SKM-1 (cell line): ENCODE measurements around the gene PCSK4.
A peak's percentile ranks its signal among the peaks of the same experiment; 100 is the strongest.
"Not testable (repeated sequence)": the region's sequence is repeated elsewhere in the genome, so short reads cannot be mapped to it uniquely, and the experiment has no call there.

ENCODE experiments used
- DNase-seq: peaks from one replicate; lab custom pipeline; 2025; ENCODE audit not compliant: unreplicated experiment; lab: John Stamatoyannopoulos, UW

Gene PCSK4

DNA sequence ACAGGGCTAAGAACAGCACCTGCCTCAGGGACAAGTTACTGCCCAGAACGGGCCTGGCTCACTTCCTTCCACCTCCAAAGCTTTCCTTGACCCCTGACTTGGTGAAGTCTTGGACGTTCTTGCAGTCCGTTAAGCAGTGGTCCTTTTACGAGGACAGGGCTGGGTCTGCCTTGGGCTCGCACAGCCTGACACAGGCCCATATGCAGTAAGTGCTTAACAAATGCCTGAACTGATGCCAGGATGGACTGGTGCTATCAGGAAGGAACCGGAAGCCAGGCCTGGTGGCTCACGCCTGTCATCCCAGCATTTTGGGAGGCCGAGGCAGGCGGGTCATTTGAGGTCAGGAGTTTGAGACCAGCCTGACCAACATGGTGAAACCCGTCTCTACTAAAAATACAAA, 31.9 kb upstream of the PCSK4 start:
- DNase-seq: no peak

DNA sequence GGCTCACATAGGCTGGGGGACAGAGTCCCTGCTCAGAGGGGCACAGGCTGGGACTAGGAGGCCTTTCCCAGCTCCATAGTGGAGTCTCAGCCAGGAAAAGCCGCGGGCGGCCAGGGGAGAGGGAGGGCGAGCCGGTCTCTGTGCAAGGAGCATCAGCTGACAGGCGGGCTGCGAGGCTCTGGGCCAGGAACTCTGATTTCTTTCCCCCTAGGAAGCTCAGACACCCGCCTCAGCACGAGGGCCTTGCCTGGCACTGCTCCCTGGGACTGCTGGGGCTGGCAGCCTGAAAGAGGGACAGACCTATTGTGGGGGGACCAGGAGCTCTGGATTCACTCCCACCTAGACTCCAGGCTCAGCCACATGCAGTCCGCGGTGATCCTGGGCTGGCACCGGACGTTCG, 31.5 kb upstream of the PCSK4 start:
- DNase-seq: no peak

DNA sequence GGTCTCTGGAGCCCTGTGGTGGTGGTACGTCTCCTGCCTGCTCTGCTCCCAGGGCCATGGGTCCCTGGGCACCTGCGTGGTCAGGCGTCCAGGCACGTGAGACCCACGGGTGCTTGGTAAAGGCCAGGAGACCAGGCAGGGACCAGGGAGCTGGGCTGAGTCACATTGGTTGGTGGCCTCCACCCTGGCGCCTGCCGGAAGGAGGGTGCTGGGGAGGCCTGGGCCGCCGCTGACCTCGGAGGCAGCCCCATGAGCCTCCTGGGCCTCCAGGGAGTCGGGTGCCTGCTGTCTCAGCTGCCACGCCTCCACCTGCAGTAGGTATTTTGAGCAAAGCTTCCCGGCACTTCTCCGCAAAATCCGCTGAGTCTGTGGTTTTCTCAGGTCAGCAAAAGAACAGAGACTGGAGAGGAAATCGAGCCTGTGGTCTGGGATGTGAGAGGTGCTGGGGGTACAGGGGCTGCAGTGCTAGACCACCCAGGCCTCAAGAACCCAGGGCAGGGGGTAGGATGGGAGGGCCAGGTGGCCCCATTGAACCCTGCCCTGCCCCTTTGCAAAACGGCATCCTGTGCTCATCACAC, 30.1 kb upstream of the PCSK4 start:
- no peak for DNase-seq

DNA sequence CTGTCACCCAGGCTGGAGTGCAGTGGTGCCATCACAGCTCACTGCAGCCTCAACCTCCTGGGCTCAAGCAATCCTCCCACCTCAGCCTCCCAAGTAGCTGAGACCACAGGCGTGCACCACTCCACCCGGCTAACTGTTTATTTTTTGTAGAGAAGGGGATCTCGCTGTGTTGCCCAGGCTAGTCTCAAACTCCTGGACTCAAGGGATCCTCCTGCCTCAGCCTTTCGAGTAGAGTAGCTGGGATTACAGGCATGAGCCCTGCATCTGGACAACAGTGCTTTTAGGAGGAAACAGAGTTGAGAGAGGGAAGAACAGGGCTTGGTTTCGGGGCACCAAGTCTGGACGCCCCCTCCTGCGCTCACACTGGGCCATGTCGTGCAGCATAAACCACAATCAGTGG, 29.7 kb upstream of the PCSK4 start:
- not testable (repeated sequence) for DNase-seq

DNA sequence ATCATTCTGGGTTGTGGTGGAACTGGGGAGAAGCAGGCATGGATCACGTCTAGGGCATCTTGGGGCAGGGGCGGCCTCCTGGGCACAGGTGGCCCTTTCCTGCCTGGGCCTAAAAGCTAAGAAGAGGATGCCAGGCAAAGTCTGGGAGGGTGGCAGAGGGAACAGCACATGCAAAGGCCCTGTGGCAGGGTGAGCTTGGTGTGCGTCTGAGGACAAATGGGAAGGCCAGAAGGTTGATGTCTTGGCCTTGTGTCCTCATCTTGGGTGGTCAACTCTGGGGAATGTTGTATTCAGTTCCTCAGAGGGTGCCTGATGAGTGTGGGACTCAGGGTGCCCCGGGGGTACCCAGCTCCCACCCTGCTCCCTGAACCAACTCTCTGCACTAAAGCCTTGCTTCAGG, 28.3 kb upstream of the PCSK4 start:
- no peak for DNase-seq

DNA sequence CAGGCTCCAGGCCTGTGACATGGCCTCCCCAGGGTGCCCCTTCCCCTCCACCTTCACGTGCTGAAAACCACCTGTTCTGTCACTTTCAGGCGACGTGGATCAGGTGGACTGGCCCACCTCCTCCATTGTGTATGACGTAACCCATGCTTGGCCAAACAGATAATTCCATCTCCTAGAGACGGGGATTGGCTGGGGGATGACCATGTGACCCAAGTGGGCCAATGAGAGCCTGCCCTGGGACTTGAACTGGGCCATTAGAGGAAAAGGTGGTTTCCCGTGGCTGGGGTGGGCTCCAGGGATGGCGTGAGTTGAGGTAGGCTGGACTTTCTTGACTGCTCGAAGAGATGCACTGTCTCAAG, 26.2 kb upstream of the PCSK4 start:
- no peak for DNase-seq

DNA sequence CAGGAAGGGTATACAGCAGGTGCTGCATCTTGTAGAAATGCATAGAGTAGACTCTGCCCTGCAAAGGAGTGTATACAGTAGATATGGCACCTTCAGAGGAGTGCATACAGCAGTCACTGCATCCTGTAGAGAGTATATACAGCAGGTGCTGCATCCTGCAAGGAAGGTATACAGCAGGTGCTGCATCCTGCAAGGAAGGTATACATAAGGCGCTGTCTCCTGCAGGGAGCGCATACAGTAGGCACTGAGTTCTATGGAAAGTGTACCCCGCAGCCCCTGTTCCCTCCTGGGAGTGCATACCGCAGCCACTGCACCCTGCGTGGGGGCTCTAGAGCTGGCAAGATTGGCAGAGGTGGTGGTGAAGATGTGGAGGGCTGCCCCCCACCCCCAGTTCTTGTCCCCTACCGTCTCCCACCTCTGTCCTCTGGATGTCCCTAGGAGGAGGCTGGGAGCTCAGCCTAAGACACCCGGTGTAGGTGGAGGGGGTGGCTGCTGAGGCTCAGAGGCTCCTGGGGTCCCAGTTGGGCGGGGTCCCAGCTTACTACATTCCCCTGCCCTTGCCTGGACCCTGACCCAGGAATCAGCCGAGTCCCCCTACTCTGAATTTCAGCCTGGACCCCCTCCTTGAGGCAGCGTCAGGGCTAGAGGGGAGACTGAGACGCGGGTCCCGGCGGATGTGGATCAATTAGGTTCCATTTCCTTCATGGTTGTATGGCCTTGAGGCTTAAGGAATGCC, 25.0 kb upstream of the PCSK4 start:
- DNase-seq: no peak

DNA sequence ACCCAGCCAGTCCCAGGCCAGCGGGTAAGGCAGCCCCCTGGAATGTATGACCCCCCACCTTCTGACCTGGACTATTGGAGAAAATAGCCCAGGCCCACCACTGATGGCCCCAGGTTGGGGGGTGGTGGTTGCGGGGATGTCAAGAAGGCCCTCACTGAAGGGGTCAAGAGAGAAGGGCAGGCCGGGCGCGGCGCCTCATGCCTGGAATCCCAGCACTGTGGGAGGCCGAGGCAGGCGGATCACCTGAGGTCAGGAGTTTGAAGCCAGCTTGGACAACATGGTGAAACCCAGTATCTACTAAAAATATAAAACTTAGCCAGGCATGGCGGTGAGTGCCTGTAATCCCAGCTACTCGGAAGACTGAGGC, 24.1 kb upstream of the PCSK4 start:
- DNase-seq: no peak

DNA sequence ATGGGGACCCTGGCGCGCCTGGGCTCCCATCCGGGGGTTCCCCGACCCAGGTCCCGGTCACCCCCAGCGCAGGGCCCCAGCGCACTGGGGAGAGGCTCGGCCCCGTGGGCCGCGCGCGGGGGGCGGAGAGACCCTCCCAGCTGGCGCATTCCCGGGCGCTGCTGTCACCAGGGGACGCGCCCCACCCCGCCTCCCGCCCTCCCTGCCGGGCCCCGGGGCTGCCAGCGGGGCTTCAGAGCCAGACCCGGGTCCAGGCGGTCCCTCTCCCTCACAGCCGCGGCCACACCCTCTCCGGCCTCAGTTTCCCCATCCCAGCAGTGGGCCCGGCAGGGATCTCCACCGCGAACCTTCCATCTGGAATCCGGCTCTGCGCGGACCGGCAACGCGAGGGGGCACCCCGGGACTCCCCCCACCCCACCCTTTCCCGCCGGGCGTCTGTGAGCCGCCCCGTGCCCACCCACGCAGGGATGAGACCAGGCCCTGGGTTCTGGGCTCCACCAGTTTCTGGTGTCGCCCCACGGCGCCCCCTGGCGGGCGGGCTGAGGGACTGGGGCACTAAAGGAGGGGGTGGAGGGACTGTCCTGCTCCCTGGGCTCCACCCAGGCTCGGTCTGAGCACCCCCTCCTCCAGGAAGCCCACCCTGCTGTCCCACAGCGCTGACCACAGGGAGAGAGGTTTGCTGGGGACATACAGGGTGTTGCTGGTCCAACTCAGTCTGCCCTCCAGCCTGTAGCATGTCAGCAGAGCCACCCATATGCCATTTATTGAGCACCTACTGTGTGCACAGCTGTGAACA, 23.5 kb upstream of the PCSK4 start:
- peak; percentile 46 for DNase-seq

DNA sequence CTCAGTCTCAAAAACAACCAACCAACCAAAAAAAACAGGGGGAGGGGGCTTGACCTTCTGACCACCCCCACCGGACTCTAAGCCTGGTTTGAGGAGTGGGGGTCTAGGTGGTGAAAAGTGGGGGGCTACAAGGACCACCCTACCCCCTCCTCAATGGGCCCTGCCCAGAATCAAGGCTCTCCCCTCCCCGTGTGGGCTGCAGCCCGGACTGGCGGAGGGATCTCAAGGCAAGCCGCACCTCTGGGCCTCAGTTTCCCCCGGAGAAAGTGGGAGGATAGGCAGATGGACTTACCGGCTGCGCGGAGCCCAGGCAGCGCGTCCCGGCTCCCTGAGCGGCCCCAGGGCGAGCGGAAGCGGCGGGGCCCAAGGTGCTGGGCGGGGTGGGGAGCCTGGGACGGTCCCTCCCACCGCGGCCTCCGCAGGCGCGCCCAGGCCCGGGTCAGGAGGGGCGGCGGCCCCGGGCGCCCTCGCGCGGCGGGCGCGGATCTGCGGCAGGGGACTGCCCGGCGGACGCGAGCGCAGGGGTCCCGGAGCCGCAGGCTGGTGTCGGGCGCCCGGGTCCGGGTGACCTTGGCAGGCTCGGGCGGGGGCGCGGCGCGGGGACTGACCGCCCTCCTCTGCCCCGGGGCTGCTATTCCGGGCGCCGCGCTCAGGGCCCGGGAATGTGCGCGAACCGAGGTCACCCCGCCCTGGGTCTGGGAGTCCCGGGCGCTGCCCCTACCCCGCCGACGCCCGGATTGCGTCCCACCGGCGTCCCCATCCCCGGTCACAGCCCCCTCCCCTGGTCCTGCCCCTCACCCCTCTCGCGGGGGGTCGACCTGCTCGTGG, 22.7 kb upstream of the PCSK4 start, which contains the start of gene ADAMTSL5:
TSS of gene ADAMTSL5 (minus strand) at position 349 of the 828 bp plus-strand sequence. CDS start 2,076 bp downstream, outside the sequence.
- peak; percentile 25 for DNase-seq

DNA sequence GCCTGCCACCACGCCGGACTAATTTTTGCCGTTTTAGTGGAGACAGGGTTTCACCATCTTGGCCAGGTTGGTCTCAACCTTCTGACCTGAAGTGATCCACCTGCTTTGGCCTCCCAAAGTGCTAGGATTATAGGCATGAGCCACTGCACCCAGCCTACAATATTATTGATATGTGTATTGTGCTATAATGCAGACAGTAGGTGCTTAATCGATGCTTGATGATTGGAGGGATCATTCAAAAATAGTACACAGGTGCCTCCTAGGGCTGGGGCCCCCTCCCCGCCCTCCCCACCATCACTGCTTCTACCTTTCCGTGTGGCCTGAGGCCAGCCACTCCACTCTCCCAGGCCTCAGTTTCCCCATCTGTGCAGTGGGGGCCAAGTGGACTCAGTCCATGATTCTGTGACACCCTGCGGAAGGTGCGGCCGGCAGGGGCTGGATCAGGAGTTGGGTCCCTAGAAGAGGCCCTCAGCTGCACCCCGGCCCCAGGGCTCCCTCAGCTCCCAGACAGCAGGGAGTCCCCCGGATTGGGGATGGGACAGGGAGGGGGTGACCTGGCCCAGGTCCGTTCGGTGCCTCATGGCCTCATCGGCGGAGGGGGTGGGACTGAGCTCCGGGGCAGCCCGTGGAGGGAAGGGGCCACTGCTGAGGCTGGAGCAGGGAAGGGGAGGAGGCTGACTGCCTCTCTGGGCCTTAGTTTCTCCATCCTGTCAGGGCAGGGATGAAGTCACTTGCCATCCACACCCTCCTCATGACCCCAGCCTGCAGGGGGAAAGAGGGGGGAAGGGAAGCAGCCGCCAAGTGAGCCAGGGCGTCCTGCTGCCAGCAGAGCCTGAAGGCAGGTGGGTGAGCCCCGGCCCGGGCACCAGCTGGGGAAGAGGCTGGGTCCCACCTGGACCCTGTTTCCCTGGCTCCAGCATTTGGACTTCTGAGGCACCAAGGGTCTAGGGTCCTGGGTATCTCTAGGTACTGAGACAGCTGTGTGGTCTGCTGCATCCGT, 21.5 kb upstream of the PCSK4 start:
- DNase-seq: no peak

DNA sequence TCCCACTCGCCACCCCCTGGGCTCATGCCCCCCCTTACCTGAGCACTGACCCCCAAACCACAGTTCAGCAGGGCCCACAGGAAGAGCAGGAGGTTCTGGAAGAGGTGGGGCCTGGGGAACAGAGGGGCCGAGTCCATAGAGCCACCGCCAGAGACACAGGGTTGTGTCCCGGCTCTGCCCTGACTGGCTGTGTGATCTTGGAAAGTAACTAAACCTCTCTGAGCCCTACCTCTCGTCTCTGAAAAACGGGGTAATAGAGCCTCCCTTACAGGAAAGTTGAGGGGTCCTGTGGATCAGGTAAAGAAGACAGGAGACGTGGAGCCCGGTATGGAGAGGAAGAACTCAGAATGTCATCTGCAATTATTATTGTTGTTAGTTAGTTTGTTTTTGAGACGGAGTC, 20.7 kb upstream of the PCSK4 start:
- DNase-seq: no peak

DNA sequence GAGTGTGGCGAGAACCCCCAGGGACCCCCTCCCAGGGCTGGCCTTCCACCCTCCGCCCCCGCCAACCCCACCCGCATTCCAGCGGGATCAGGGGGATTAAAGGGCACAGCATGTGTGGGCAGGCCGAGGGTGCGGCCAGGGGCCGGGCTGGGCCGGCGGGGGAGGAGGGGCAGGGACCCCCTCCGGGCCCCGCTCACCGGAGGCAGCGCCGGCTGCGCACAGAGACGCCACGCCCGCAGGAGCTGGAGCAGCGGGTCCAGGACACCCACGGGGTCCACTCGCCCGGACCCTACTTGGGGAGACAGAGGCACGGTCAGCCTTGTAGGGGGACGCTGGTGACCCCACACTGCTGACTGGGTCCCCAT, 20.3 kb upstream of the PCSK4 start:
- no peak for DNase-seq

DNA sequence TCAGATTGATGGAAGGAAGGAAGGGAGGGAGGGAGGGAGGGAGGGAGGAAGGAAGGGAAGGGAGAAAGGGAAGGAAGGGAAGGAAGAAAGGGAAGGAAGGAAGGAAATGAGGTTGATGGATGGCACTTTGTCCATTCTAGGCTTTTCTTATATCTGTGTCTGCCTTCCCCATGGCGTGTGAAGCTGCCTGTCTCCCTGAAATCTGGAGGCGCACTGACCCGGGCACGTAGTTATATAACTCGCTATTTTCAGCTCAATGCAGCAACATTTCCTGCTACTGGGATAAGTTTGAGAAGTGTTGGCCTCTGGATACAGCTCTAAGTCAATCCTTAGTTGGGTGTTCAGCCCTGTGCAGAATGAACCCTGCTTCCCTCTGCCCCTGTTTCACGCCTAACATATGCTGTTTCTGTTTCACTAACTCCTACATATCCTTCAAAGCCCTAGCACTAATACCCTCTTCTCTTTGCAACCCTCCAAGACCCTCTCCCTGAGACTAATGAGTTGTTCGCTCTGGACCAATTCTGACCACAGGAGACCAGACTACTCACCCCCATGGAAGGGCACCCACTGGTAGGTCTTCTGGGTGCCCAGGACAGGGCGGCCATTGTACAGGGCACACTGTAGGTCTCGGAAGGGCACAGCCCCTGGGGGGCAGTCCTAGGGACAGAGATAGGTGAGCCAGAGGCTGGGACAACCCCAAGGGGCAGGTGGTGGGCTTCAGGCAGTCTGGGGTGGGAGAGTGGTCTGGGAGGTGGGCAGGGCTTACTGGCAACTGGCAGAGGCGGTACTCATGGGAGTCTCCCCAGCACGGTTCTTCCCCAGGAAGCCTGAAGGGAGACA, 19.7 kb upstream of the PCSK4 start:
- no peak for DNase-seq

DNA sequence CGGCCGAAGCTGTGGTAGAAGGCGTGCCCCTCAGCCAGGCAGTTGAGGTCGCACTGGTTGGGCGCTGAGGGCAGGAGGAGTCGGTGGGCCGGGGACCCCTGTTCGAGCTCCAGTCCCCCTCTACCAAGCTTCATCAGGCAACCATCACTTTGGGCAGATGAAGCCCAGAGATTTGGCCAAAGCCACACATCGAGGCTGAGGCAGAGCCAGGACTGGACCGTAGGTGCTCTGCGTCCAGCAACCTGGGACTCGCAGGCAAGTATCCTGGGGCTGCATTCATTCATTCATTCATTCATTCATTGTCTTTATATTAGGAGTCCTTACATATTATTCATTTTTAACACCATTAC, 18.3 kb upstream of the PCSK4 start:
- no peak for DNase-seq

DNA sequence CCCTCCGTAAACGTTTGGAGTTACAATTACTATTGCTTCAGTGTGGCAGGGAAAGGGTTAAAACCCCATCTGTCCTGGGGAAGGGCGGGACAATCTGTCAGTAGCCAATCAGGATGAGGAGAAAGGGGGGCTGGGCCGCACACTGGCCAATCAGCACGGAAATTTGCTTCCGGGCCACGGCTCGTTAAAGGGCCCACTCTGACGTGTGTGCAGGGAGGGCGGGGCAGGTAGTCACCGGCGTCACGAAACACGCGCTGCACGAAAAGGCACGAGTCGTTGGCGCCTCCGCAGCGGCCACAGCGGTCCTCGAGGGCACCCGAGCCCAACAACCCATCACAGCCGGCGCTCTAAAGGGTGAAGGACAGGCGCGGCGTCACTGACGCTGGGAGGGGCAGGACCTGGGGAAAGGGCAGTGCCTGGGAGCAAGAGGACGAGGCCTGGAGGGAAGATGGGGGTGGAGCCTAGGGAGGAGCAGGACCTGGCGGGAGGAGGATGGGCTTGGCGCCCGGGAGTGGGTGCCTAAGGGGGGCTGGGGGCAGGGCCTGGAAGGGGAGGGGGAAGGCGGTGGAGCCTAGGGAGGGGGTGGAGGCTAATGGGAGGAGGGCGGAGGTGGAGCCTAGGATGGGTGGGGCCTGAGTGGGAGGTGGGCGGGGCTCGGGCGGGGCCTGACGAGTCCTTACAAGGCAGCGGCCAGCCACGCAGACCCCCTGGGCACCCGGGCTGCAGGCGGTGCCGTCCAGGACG, 17.8 kb upstream of the PCSK4 start:
- peak; percentile 90 for DNase-seq

DNA sequence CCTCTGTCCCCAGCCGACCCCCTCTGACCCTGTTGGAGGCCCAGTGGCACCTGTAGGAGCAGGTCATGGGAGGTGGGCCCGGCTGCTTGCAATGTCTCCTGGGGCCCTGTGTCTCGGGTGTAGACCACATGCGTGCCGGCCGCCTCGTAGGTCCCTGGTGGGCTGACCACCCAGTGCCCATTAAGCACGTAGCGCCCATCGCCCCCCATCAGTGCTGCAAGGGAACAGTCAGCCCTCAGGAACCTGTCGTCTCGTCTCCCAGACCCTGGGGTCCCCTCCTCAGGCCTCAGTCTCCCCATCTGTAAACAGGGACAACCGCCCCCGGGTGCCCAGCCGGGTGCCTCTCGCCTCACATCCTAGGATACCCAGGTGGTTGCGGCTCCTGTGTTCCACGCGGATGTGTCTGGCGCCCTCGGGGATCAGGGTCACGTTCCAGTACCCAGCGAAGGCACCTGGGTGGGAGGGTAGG, 17.1 kb upstream of the PCSK4 start:
- no peak for DNase-seq

DNA sequence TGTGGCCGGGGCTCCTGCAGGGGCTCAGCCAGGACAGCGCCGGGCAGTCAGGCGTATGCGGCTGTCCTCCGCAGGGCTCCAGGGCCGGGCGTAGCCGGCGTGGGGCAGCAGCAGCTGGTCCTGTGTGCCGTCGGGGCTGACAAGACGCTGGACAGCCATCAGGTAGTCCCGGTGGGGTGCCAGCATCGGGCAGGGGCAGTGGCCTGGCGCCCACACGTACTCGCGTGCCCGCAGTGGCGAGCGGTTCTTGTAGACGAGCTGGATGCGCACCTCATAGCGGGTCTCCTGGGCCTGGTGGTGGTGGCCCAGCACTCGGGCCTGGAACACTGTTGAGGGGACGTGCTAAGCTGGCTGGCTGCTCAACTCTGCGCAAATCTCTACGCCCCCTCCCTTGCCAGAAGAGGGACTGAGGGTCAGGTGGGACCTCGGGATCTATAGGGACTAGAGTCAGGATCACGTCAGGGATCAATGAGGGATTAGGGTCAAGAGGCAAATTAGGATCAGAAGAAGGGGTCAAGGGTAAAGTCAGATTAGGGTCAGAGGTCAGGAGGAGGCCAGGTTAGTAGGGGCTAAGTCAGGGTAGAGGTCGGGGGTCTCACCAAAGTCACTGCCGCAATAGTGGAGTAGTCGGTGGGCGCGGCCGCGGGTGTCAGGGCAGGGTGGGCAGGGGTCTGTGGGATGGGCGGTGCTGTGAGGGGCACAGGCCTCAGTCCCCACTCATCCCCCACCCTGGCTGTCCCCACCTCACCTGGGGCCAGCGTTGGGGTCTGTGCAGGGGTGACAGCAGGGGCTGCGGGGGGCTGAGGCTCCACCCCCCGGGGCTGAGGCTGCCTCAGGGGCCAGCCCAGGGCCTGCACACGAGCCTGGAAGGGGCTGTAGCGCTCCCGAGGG, 16.1 kb upstream of the PCSK4 start:
- no peak for DNase-seq
